Prostate gland (tissue), 2 donors: ENCODE measurements around the gene AIFM2.

Source experiments
- POLR2A ChIP-seq: fragments of 450-650 bp; IDR thresholded peaks from one replicate; pipeline ENCODE4 v1.6.1; 2016; ENCODE audit warnings: antibody characterized with exemption, mild to moderate bottlenecking
- POLR2AphosphoS5 ChIP-seq: sonication (generic); formaldehyde crosslinking; IDR thresholded peaks from one replicate; pipeline ENCODE4 v1.6.1; 2017; ENCODE audit warnings: antibody characterized with exemption
- TF ChIP-seq, protein P1 (sequence below), 4 experiments: fragments of 200-600 bp in 2 of 4; fragments of 450-650 bp in 2 of 4; sonication (generic) in 2 of 4; IDR thresholded peaks; 1 replicate in 3 of 4; 2 replicates in 1 of 4; pipeline ENCODE4 v1.5.1; 2016 to 2019; ENCODE audit warnings: antibody characterized with exemption in 4 of 4, mild to moderate bottlenecking in 2 of 4, moderate library complexity in 2 of 4

DNA sequence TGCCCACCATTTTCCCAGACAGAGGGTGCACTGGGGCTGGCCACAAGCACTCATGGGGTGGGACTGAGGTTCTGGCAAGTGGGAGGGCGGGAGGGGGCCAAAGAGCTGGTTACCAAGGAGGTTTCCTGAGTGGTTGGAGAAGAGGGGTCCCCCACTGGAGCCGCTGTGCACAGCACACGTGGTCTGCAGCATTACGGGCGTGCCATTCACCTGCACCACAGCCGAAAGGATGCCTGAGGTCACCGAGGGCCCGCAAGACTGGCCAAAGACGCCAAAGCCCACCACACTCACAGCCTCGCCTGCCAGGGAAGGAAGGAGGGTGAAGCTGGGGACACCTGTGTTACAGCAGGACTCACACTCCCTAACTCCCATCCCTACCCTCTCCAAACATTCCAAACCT, 9.9 kb upstream of the AIFM2 start:
- TF ChIP-seq, protein P1, sequence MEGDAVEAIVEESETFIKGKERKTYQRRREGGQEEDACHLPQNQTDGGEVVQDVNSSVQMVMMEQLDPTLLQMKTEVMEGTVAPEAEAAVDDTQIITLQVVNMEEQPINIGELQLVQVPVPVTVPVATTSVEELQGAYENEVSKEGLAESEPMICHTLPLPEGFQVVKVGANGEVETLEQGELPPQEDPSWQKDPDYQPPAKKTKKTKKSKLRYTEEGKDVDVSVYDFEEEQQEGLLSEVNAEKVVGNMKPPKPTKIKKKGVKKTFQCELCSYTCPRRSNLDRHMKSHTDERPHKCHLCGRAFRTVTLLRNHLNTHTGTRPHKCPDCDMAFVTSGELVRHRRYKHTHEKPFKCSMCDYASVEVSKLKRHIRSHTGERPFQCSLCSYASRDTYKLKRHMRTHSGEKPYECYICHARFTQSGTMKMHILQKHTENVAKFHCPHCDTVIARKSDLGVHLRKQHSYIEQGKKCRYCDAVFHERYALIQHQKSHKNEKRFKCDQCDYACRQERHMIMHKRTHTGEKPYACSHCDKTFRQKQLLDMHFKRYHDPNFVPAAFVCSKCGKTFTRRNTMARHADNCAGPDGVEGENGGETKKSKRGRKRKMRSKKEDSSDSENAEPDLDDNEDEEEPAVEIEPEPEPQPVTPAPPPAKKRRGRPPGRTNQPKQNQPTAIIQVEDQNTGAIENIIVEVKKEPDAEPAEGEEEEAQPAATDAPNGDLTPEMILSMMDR (IDR thresholded peaks at IDR 0.05), result no peak
- TF ChIP-seq POLR2A (no peak), POLR2AphosphoS5 (no peak)
